ENCODE results near the gene ABHD2. TPM values are rescaled to one million over a fixed set of nuclear protein-coding genes. Genes with fewer than 3 reads are reported as not detected.

ABHD2 gene
- total and polyA plus RNA-seq, 11 donors: 8.6 to 243 (median 116) TPM

GRCh38 chr15:89105147-89105546 lies 16.9 kb downstream of the ABHD2 start:
- DNase-seq (no peak), ATAC-seq (peak; percentile 12 to 40 (median 34))
- Histone ChIP-seq H3K27me3 (no peaks in the 10 kb centered on the region), H3K9me3 (no peaks in the 10 kb centered on the region), H3K27ac (peak overlapping the region; percentile 73 to 97 (median 88)), H3K36me3 (peaks cover 0 to 26% (median 4%) of the 10 kb centered on the region in 9 donors), H3K4me3 (peak overlapping the region in 9 of 12 donors; percentile 5 to 37 (median 17)), H3K4me1 (peaks cover 10 to 90% (median 67%) of the 10 kb centered on the region in 12 donors)
- intact Hi-C loops (cut with DNase I): loop anchor here in 2 of 10 donors (2.0 to 10.0 kb wide), 2 partner anchors 14 to 50 kb away; no protein-coding TSS in a partner anchor
- 42 to 51% (median 47%) methylated on average over 4 of the region's 4 CpGs for WGBS, 4 donors
- TF ChIP-seq POLR2A (IDR thresholded peaks at IDR 0.05) (no peak), CTCF (IDR thresholded peaks at IDR 0.05) (no peak)

- no peak for DNase-seq
- no peak for TF ChIP-seq CTCF (IDR thresholded peaks at IDR 0.05)
- no peak for TF ChIP-seq POLR2A (IDR thresholded peaks at IDR 0.05)
- Histone ChIP-seq H3K27me3 (no peaks in the 10 kb centered on the region), H3K36me3 (peaks cover 0 to 26% (median 0%) of the 10 kb centered on the region in 9 donors), H3K4me3 (no peak overlapping the region), H3K9me3 (no peaks in the 10 kb centered on the region), H3K27ac (peak overlapping the region in 11 of 12 donors; percentile 73 to 97 (median 88)), H3K4me1 (peaks cover 9 to 86% (median 58%) of the 10 kb centered on the region in 12 donors)
- intact Hi-C loops (cut with DNase I): loop anchor here in 1 of 10 donors (10.0 kb wide), 1 partner anchor 49 kb away; no protein-coding TSS in a partner anchor
- no peak for ATAC-seq
- WGBS, 4 donors: 87 to 96% (median 91%) methylated on average over 8 to 11 of the region's 11 CpGs
These were observed 17.9 kb downstream of the ABHD2 start for GRCh38 chr15:89106200-89106599.

- intact Hi-C loops (cut with DNase I): loop anchor here in 1 of 10 donors (10.0 kb wide), 1 partner anchor 47 kb away; no protein-coding TSS in a partner anchor
- peaks cover 0 to 20% (median 0%) of the 10 kb centered on the region in 9 donors for H3K36me3 ChIP-seq
- no peak overlapping the region for H3K4me3 ChIP-seq
- H3K9me3 ChIP-seq: no peaks in the 10 kb centered on the region
- peaks cover 3 to 86% (median 56%) of the 10 kb centered on the region in 12 donors for H3K4me1 ChIP-seq
- WGBS, 4 donors: 77 to 85% (median 80%) methylated on average over 5 of the region's 5 CpGs
- TF ChIP-seq CTCF (IDR thresholded peaks at IDR 0.05) (no peak), POLR2A (IDR thresholded peaks at IDR 0.05) (no peak)
- peak overlapping the region in 11 of 12 donors; percentile 5 to 97 (median 88) for H3K27ac ChIP-seq
- no peak for ATAC-seq
- no peaks in the 10 kb centered on the region for H3K27me3 ChIP-seq
- DNase-seq: no peak
These were observed 19.7 kb downstream of the ABHD2 start for GRCh38 chr15:89107984-89108383.

GRCh38 chr15:89108835-89109234 lies 20.6 kb downstream of the ABHD2 start:
- H3K27me3 ChIP-seq: no peaks in the 10 kb centered on the region
- intact Hi-C loops (cut with DNase I): loop anchor here in 1 of 10 donors (10.0 kb wide), 1 partner anchor 46 kb away; no protein-coding TSS in a partner anchor
- peaks cover 3 to 86% (median 53%) of the 10 kb centered on the region in 12 donors for H3K4me1 ChIP-seq
- no peak overlapping the region for H3K4me3 ChIP-seq
- TF ChIP-seq CTCF (IDR thresholded peaks at IDR 0.05) (no peak), POLR2A (IDR thresholded peaks at IDR 0.05) (no peak)
- peak overlapping the region in 11 of 12 donors; percentile 35 to 97 (median 87) for H3K27ac ChIP-seq
- WGBS, 4 donors: 93 to 98% (median 97%) methylated on average over 4 of the region's 4 CpGs
- no peaks in the 10 kb centered on the region for H3K9me3 ChIP-seq
- DNase-seq: no peak
- H3K36me3 ChIP-seq: peaks cover 0 to 19% (median 3%) of the 10 kb centered on the region in 9 donors
- ATAC-seq: no peak

Measured in heart left ventricle (tissue), 16 donors.